HepG2 (cell line): Measurements from ENCODE around the gene NEK11. TPM values are rescaled to one million over a fixed set of nuclear protein-coding genes. Genes with fewer than 3 reads are reported as not detected.

Experiments used
- ATAC-seq: fragments of 200-7000 bp; cut with Tn5 transposase; 3 replicates; pipeline ENCODE4 v1.9.1; 2020; ENCODE audit warnings: mild to moderate bottlenecking, moderate library complexity
- BruUV-seq: library from RNA; stranded (reverse); fragments of 400-500 nt; replicated peaks from 2 replicates; lab custom pipeline; 2021; lab: Mats Ljungman, UMichigan
- CTCF ChIA-PET: fragments of 300-600 bp; formaldehyde crosslinking; extraction: SDS; loops from one replicate; lab custom pipeline; 2021; ENCODE audit warnings: low total read pairs, inconsistent platforms, low intra/inter-chr PET ratio; lab: Yijun Ruan, JAX
- POLR2A ChIA-PET: fragments of 350-600 bp; sonication (Branson Sonifier 250); formaldehyde crosslinking; loops from one replicate; lab custom pipeline; 2020; ENCODE audit warnings: antibody characterized with exemption, inconsistent platforms; lab: Yijun Ruan, JAX
- DNase-seq: peaks from one replicate; pipeline ENCODE4 v3.0.0-alpha.2; 2015; ENCODE audit warnings: low spot score
- FAIRE-seq: peaks from 3 replicates; lab custom pipeline; 2011; peaks lifted over from hg19 to GRCh38; lab: Jason Lieb, UNC
- H2AFZ ChIP-seq: one replicate; pipeline ENCODE4 v1.6.1; 2011; ENCODE audit warnings: low read length, inconsistent platforms
- H3K27ac ChIP-seq: fragments of 300-600 bp; 3 replicates; pipeline ENCODE4 v1.8.0; 2011; ENCODE audit warnings: mixed run types, mild to moderate bottlenecking, mixed read lengths, low read length, inconsistent platforms; ENCODE audit not compliant: insufficient read depth; ENCODE audit errors: extremely low read length
- H3K27me3 ChIP-seq, 2 experiments: fragments of 200-600 bp in 1 of 2; 2 replicates in 1 of 2; 3 replicates in 1 of 2; pipeline versions ENCODE4 v1.6.0 to v1.8.0; 2011; ENCODE audit warnings: low read length in 2 of 2, mild to moderate bottlenecking in 2 of 2, moderate library complexity in 2 of 2, inconsistent platforms in 1 of 2; ENCODE audit not compliant: insufficient read depth in 2 of 2, control insufficient read depth in 1 of 2
- H3K36me3 ChIP-seq, 2 experiments: fragments of 200-600 bp in 1 of 2; replicated peaks in 1 of 2; 2 replicates in 1 of 2; 3 replicates in 1 of 2; pipeline versions ENCODE4 v1.5.1 to v1.8.0; 2011; ENCODE audit warnings: low read length in 2 of 2, inconsistent platforms in 1 of 2; ENCODE audit not compliant: insufficient read depth in 2 of 2, control insufficient read depth in 1 of 2
- H3K4me1 ChIP-seq: 2 replicates; pipeline ENCODE4 v1.5.1; 2012; ENCODE audit warnings: low read length, inconsistent platforms; ENCODE audit not compliant: insufficient read depth
- H3K4me2 ChIP-seq: 2 replicates; pipeline ENCODE4 v1.6.0; 2011; ENCODE audit warnings: low read depth, low read length, inconsistent platforms
- H3K4me3 ChIP-seq, 3 experiments: fragments of 200-600 bp in 1 of 3; sonication (generic), shearing (Covaris generic) in 1 of 3; replicated peaks in 1 of 3; 2 replicates each; pipeline ENCODE4 v1.5.1; 2011 to 2016; ENCODE audit warnings: low read length in 3 of 3, inconsistent platforms in 2 of 3, low read depth in 2 of 3, mild to moderate bottlenecking in 2 of 3, control low read depth in 1 of 3, mixed read lengths in 1 of 3; ENCODE audit not compliant: insufficient read depth in 1 of 3
- H3K79me2 ChIP-seq: one replicate; pipeline ENCODE4 v1.6.1; 2011; ENCODE audit warnings: low read length, inconsistent platforms; ENCODE audit not compliant: insufficient read depth
- H3K9ac ChIP-seq: 2 replicates; pipeline ENCODE4 v1.6.0; 2011; ENCODE audit warnings: mild to moderate bottlenecking, low read depth, low read length, inconsistent platforms; ENCODE audit not compliant: insufficient read depth
- H3K9me3 ChIP-seq: 2 replicates; pipeline ENCODE4 v1.5.1; 2012; ENCODE audit warnings: mild to moderate bottlenecking, low read length
- H4K20me1 ChIP-seq: 2 replicates; pipeline ENCODE4 v1.6.0; 2011; ENCODE audit warnings: inconsistent platforms, mild to moderate bottlenecking, low read length, moderate library complexity; ENCODE audit not compliant: insufficient read depth
- FOXP1 ChIP-seq, 2 experiments: fragments of 450-650 bp in 1 of 2; IDR thresholded peaks; 2 replicates each; pipeline ENCODE4 v1.6.1; 2017 to 2018; ENCODE audit warnings: antibody characterized with exemption in 1 of 2
- HHEX ChIP-seq: IDR thresholded peaks from 2 replicates; pipeline ENCODE4 v1.6.1; 2016; ENCODE audit warnings: control low read depth
- HNRNPUL1 ChIP-seq: fragments of 200-400 bp; formaldehyde crosslinking; IDR thresholded peaks from 2 replicates; pipeline ENCODE4 v1.6.1; 2017; ENCODE audit warnings: low read depth, mild to moderate bottlenecking, low read length, moderate library complexity
- KLF11 ChIP-seq: IDR thresholded peaks from 2 replicates; pipeline ENCODE4 v1.6.1; 2016; ENCODE audit warnings: missing compliant biosample characterization
- MAFK ChIP-seq, 2 experiments: IDR thresholded peaks in 1 of 2; conservative IDR thresholded peaks in 1 of 2; 2 replicates each; pipeline ENCODE4 v1.6.1; 2011; ENCODE audit warnings: improper control_type of control experiment in 2 of 2, low read length in 2 of 2
- NFKB2 ChIP-seq: sonication (generic); formaldehyde crosslinking; IDR thresholded peaks from 2 replicates; pipeline ENCODE4 v1.4.0; 2020; ENCODE audit warnings: missing genetic modification reagents, borderline replicate concordance
- POGZ ChIP-seq: sonication (generic); formaldehyde crosslinking; IDR thresholded peaks from 2 replicates; pipeline ENCODE4 v1.4.0; 2020; ENCODE audit warnings: mild to moderate bottlenecking, missing genetic modification reagents
- POLR2AphosphoS2 ChIP-seq: IDR thresholded peaks from 2 replicates; pipeline ENCODE4 v1.6.1; 2011; ENCODE audit warnings: low read depth, low read length, improper control_type of control experiment
- SALL2 ChIP-seq: sonication (generic); formaldehyde crosslinking; IDR thresholded peaks from 2 replicates; pipeline ENCODE4 v1.8.1; 2023; ENCODE audit warnings: mild to moderate bottlenecking, missing genetic modification reagents, inconsistent platforms
- TARDBP ChIP-seq: sonication (generic); formaldehyde crosslinking; IDR thresholded peaks from 2 replicates; pipeline ENCODE4 v1.8.0; 2022; ENCODE audit warnings: mild to moderate bottlenecking, missing genetic modification reagents
- TBL1XR1 ChIP-seq: fragments of 150-350 bp; IDR thresholded peaks from 2 replicates; pipeline ENCODE4 v1.6.1; 2014; ENCODE audit warnings: borderline replicate concordance, low read length; ENCODE audit not compliant: partially characterized antibody
- TBX2 ChIP-seq: sonication (generic); formaldehyde crosslinking; IDR thresholded peaks from 2 replicates; pipeline ENCODE4 v1.5.0; 2020; ENCODE audit warnings: missing genetic modification reagents, mild to moderate bottlenecking, borderline replicate concordance
- ZMYM2 ChIP-seq: sonication (generic); formaldehyde crosslinking; IDR thresholded peaks from 2 replicates; pipeline ENCODE4 v1.8.0; 2022; ENCODE audit warnings: mild to moderate bottlenecking, missing genetic modification reagents
- ZNF296 ChIP-seq: sonication (generic); formaldehyde crosslinking; conservative IDR thresholded peaks from 2 replicates; pipeline ENCODE4 v1.5.0; 2020; ENCODE audit warnings: mild to moderate bottlenecking, missing genetic modification reagents
- ZNF674 ChIP-seq: sonication (generic); formaldehyde crosslinking; IDR thresholded peaks from 2 replicates; pipeline ENCODE4 v1.5.0; 2020; ENCODE audit warnings: low read depth, mild to moderate bottlenecking, missing genetic modification reagents
- ZNF761 ChIP-seq: sonication (generic); formaldehyde crosslinking; conservative IDR thresholded peaks from 2 replicates; pipeline ENCODE4 v1.4.0; 2020; ENCODE audit warnings: mild to moderate bottlenecking, missing genetic modification reagents
- ZNF788 ChIP-seq: sonication (generic); formaldehyde crosslinking; IDR thresholded peaks from 2 replicates; pipeline ENCODE4 v1.5.0; 2020; ENCODE audit warnings: mild to moderate bottlenecking, missing genetic modification reagents, borderline replicate concordance
- WGBS: methylation state at CpG from one replicate; pipeline ENCODE4 v1.1.6; 2017; ENCODE audit warnings: low lambda C conversion rate; 5-methylcytosine and 5-hydroxymethylcytosine counted together
- in situ Hi-C: cut with HindIII; loops from 2 replicates; pipeline ENCODE4 v1.10.0; 2017; ENCODE audit warnings: low pct_unique_long_range_greater_than_20kb; ENCODE audit not compliant: extremely low pct_ligation_motif_present
- intact Hi-C: fragments of 100-400 bp; cut with micrococcal nuclease; formaldehyde crosslinking; loops from one replicate; pipeline ENCODE4 v1.10.0; 2022; ENCODE audit not compliant: unreplicated experiment
- polyA plus RNA-seq, 8 experiments: library from polyadenylated mRNA; depleted of rRNA in 3 of 8; stranded (reverse) in 7 of 8; unstranded in 1 of 8; fragments of >200 nt; fragmentation: Illumina TruSeq in 4 of 8; extraction: Trizol in 4 of 8; gene quantifications; 2 replicates each; pipeline versions ENCODE4 v1.2.1 to v1.2.3, GENCODE V29; 2011 to 2016; ENCODE audit warnings: low read depth in 4 of 8, missing spikeins in 1 of 8, mixed read lengths in 1 of 8; ENCODE audit not compliant: insufficient read depth in 1 of 8
- total RNA-seq, 5 experiments: library from RNA; depleted of rRNA; stranded (reverse); fragments of >200 nt; fragmentation: Illumina TruSeq; extraction: Trizol; gene quantifications; 2 replicates each; pipeline ENCODE4 v1.2.3, GENCODE V29; 2016; ENCODE audit warnings: low read depth in 1 of 5
- TF ChIP-seq, protein P1 (sequence below): IDR thresholded peaks from 2 replicates; pipeline ENCODE4 v1.6.1; 2016
- TF ChIP-seq, protein P2 (sequence below): sonication (generic); formaldehyde crosslinking; IDR thresholded peaks from 2 replicates; pipeline ENCODE4 v1.5.0; 2020; ENCODE audit warnings: missing genetic modification reagents, mild to moderate bottlenecking, borderline replicate concordance

NEK11 gene
- total and polyA plus RNA-seq, 2 of the 13 experiments (the other 11 are each of a cell fraction or from before 2014, with no cell fraction given) = 0.95 to 2.2 TPM

DNA sequence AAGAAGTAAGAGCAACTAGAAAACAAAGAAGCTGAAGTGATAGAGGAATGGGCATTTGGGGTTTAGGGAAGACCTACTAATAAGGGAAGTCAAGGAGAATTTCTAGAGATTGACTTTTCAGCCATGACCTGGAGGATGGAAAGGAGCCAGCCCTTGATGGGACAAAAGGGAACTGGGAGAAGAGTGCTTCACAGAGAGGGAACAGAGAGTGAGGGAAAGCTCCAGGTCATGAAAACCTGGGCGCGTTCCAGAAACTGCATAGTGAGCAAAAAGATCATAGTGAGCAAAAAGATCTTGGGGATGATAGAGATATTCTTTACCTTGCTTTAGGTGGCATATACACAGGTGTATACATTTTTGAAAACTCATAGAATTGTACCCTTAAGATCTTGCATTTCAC is 211.8 kb downstream of the NEK11 start:
- Histone ChIP-seq H3K4me3 (no peak overlapping the region), H3K9ac (no peak overlapping the region), H3K4me1 (no peaks in the 10 kb centered on the region), H3K36me3 (no peaks in the 10 kb centered on the region), H3K9me3 (no peaks in the 10 kb centered on the region), H4K20me1 (no peaks in the 10 kb centered on the region), H3K4me2 (no peak overlapping the region), H3K27ac (no peak overlapping the region), H3K27me3 (no peaks in the 10 kb centered on the region), H2AFZ (no peak overlapping the region), H3K79me2 (no peaks in the 10 kb centered on the region)
- ATAC-seq (no peak), DNase-seq (no peak), FAIRE-seq (no peak)
- 55% methylated on average over 2 of the region's 2 CpGs for WGBS
- in situ Hi-C loops (no loop called here), intact Hi-C loops (no loop called here)
- no TSS peak for BruUV-seq
- ChIA-PET POLR2A (no interaction called here), CTCF (no interaction called here)
- TF ChIP-seq ZNF788 (CRISPR knock-in tag) (no peak), FOXP1 (IDR thresholded peaks at IDR 0.05) (no peak), FOXP1 (CRISPR knock-in tag; IDR thresholded peaks at IDR 0.05) (no peak), MAFK (conservative IDR thresholded peaks at IDR 0.05 in 1 of 2, IDR thresholded peaks at IDR 0.05 in 1 of 2; ENCODE audit: low read length in 2 of 2) (peak in 1 of 2 experiments; percentile 26; a peak in 2 of 4 replicates), NFKB2 (CRISPR knock-in tag) (no peak), ZNF761 (no peak), POLR2AphosphoS2 (no peak)
- TF ChIP-seq, protein P1, sequence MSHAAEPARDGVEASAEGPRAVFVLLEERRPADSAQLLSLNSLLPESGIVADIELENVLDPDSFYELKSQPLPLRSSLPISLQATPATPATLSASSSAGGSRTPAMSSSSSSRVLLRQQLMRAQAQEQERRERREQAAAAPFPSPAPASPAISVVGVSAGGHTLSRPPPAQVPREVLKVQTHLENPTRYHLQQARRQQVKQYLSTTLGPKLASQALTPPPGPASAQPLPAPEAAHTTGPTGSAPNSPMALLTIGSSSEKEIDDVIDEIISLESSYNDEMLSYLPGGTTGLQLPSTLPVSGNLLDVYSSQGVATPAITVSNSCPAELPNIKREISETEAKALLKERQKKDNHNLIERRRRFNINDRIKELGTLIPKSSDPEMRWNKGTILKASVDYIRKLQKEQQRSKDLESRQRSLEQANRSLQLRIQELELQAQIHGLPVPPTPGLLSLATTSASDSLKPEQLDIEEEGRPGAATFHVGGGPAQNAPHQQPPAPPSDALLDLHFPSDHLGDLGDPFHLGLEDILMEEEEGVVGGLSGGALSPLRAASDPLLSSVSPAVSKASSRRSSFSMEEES (CRISPR knock-in tag) = no peak

DNA sequence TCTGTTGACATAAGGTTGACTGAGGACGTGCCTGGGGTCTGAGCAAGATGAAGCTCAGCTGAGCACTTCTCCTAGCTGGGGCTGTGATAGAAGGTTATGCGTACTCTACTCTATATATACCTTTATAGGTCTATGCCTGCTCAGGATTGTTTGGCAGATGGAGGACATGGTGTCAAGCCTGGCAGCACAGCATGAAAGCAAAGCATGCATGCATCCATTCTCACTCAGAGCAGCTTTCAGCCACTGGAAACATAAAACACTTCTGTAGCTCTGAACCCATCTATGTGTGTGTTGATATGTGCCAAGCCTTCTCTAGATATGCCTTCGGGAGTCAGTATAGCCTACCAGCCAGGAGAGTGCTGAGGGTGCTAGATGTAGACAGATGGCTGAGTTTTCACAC is 212.6 kb downstream of the NEK11 start:
- Histone ChIP-seq H3K9me3 (no peaks in the 10 kb centered on the region), H3K4me1 (no peaks in the 10 kb centered on the region), H3K4me3 (no peak overlapping the region), H3K4me2 (no peak overlapping the region), H3K27ac (no peak overlapping the region), H3K36me3 (no peaks in the 10 kb centered on the region), H3K27me3 (no peaks in the 10 kb centered on the region), H3K79me2 (no peaks in the 10 kb centered on the region), H3K9ac (no peak overlapping the region), H4K20me1 (no peaks in the 10 kb centered on the region), H2AFZ (no peak overlapping the region)
- no TSS peak for BruUV-seq
- intact Hi-C loops (no loop called here), in situ Hi-C loops (no loop called here)
- 0% methylated on average over 1 of the region's 3 CpGs for WGBS
- no peak for DNase-seq
- ATAC-seq = no peak
- CTCF ChIA-PET = no interaction called here
- no peak for FAIRE-seq
- POLR2A ChIA-PET = no interaction called here
- TF ChIP-seq ZNF674 (CRISPR knock-in tag) (no peak), TBX2 (CRISPR knock-in tag) (no peak), ZNF296 (CRISPR knock-in tag) (no peak), KLF11 (no peak), ZMYM2 (CRISPR knock-in tag) (no peak), POGZ (CRISPR knock-in tag) (no peak), HHEX (CRISPR knock-in tag) (no peak), HNRNPUL1 (no peak), SALL2 (no peak), TARDBP (no peak), TBL1XR1 (no peak)
- TF ChIP-seq, protein P2, sequence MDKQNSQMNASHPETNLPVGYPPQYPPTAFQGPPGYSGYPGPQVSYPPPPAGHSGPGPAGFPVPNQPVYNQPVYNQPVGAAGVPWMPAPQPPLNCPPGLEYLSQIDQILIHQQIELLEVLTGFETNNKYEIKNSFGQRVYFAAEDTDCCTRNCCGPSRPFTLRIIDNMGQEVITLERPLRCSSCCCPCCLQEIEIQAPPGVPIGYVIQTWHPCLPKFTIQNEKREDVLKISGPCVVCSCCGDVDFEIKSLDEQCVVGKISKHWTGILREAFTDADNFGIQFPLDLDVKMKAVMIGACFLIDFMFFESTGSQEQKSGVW (CRISPR knock-in tag) = no peak
